Measurements from ENCODE around the gene SF3A1. TPM values are rescaled to one million over a fixed set of nuclear protein-coding genes. Genes with fewer than 3 reads are reported as not detected.

SF3A1 gene
- total RNA-seq, 2 experiments from 2014 or later, result 335 to 388 TPM

DNA sequence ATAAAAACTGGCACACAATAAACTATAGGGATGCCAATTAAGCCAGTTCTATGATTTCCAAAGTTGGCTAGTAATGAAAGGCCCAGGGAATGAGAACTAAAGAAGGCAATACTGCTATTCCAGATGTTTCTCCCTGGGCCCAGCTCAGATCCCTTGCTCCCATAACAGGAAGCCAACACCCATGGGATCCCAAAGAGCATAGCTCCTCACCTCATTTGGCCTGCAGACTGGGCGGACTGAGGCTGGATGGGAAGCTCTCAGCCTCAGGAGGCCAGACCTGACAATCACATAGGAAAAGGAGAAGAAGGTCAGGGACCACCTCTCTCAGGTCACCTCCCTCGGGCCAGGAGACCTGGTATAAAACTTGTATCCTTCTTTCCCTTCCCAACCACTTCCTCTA is 35.2 kb downstream of the SF3A1 start:
- Mint-ChIP-seq H3K4me3 (peak overlapping the region; percentile 68), H3K9me3 (no peaks in the 10 kb centered on the region), H3K27ac (peak overlapping the region; percentile 84), H3K36me3 (ENCODE audit: low read depth) (peaks cover 87% of the 10 kb centered on the region), H3K4me1 (ENCODE audit: low read depth) (peaks cover 87% of the 10 kb centered on the region), H3K27me3 (no peaks in the 10 kb centered on the region)
- intact Hi-C loops (cut with DNase I, micrococcal nuclease), result no loop called here
- ChIA-PET POLR2A (interaction anchor here (1.0 to 11.4 kb wide), 3 partner anchors 16 to 103 kb away, joined by 4 to 290 read pairs (median 4); partner anchors contain the start of genes CCDC157 and SF3A1), CTCF (interaction anchor here (0.7 kb wide), 1 partner anchor 25 kb away, joined by 3 read pairs; no protein-coding TSS in a partner anchor)
- DNase-seq (no peak), ATAC-seq (ENCODE audit: poor library complexity) (no peak)
- Histone ChIP-seq H3K27me3 (ENCODE audit: control insufficient read depth in 1 of 2, insufficient read depth in 2 of 2, low read length in 2 of 2) (no peaks in the 10 kb centered on the region), H3K36me3 (ENCODE audit: insufficient read depth, low read length) (peaks cover 49% of the 10 kb centered on the region), H3K4me3 (ENCODE audit: low read length) (no peak overlapping the region), H3K9me3 (ENCODE audit: control insufficient read depth in 1 of 2, insufficient read depth in 1 of 2, low read length in 2 of 2) (no peaks in the 10 kb centered on the region), H3K4me1 (ENCODE audit: insufficient read depth, low read length) (peaks cover 98% of the 10 kb centered on the region), H3K27ac (ENCODE audit: low read depth in 1 of 2, low read length in 2 of 2) (peak overlapping the region in 1 of 2 donors; percentile 24)
- TF ChIP-seq, protein P1, sequence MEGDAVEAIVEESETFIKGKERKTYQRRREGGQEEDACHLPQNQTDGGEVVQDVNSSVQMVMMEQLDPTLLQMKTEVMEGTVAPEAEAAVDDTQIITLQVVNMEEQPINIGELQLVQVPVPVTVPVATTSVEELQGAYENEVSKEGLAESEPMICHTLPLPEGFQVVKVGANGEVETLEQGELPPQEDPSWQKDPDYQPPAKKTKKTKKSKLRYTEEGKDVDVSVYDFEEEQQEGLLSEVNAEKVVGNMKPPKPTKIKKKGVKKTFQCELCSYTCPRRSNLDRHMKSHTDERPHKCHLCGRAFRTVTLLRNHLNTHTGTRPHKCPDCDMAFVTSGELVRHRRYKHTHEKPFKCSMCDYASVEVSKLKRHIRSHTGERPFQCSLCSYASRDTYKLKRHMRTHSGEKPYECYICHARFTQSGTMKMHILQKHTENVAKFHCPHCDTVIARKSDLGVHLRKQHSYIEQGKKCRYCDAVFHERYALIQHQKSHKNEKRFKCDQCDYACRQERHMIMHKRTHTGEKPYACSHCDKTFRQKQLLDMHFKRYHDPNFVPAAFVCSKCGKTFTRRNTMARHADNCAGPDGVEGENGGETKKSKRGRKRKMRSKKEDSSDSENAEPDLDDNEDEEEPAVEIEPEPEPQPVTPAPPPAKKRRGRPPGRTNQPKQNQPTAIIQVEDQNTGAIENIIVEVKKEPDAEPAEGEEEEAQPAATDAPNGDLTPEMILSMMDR (IDR thresholded peaks at IDR 0.05), result no peak

DNA sequence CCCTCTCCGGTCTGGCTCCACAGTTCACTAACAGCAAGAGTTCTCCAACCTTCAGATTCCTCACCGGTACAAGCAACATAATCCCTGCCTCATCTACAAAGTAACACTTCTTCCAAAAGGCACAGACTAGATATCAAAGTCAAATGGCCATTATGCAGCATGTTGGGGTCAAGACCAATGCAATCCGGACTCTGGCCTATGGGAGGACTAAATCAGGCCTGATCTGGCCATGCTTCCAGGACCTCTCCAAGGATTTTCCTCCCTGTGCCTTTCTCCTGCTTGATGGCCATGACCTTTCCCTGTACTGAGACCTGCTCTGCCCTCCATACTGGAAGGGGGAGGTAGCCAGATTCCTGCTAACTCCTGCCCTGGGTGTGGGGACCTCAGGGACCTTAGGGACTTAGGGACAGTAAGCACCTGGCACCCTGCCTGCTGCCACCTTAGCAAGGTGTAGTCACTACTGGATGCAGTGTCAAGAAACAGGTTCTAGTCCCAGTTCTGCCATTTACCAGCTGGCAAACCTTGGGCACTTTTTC is 36.6 kb downstream of the SF3A1 start:
- H3K9me3 ChIP-seq (ENCODE audit: control insufficient read depth in 1 of 2, insufficient read depth in 1 of 2, low read length in 2 of 2), result no peaks in the 10 kb centered on the region
- ChIA-PET CTCF (no interaction called here), POLR2A (interaction anchor here (1.1 to 11.4 kb wide), 2 partner anchors 15 to 36 kb away, joined by 3 to 290 read pairs; partner anchors contain the start of genes CCDC157 and SF3A1)
- H3K36me3 ChIP-seq (ENCODE audit: insufficient read depth, low read length), result peaks cover 56% of the 10 kb centered on the region
- H3K27ac ChIP-seq (ENCODE audit: low read depth in 1 of 2, low read length in 2 of 2), result peak overlapping the region; percentile 6 to 40
- Mint-ChIP-seq H3K27ac (peak overlapping the region; percentile 84), H3K36me3 (ENCODE audit: low read depth) (peaks cover 85% of the 10 kb centered on the region), H3K4me1 (ENCODE audit: low read depth) (peaks cover 94% of the 10 kb centered on the region), H3K27me3 (no peaks in the 10 kb centered on the region), H3K9me3 (no peaks in the 10 kb centered on the region), H3K4me3 (peak overlapping the region; percentile 57)
- no peaks in the 10 kb centered on the region for H3K27me3 ChIP-seq (ENCODE audit: control insufficient read depth in 1 of 2, insufficient read depth in 2 of 2, low read length in 2 of 2)
- TF ChIP-seq, protein P1 (IDR thresholded peaks at IDR 0.05), result no peak
- DNase-seq (no peak), ATAC-seq (ENCODE audit: poor library complexity) (no peak)
- intact Hi-C loops (cut with DNase I, micrococcal nuclease), result no loop called here
- H3K4me3 ChIP-seq (ENCODE audit: low read length), result no peak overlapping the region
- H3K4me1 ChIP-seq (ENCODE audit: insufficient read depth, low read length), result peaks cover 100% of the 10 kb centered on the region

DNA sequence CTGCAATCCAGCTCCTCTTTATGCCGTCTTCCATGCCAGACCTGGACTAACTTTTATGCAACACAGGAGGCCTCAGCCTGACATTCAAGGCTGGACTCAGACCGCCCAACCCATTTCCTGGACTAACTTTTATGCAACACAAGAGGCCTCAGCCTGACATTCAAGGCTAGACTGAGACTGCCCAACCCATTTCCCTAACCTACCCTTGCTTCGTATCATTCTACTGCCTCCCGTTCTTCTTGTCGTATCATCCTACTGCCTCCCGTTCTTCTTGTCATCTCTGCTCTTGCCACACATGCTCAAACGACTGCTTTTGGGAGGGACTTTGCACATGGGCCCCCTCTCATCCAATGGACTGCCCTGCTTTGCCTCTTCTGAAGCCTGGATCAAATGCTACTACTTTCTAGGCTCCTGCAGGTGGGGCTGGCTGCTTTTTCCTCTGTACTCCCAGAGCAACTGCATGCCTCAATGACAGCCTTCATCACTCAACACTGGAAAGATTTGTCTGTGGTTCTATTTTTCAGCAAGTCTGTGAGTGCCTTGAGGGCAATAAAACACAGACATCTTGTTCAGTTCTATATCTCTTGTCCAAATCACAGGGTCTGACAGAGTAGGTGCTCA is 37.8 kb downstream of the SF3A1 start:
- no peak for ATAC-seq (ENCODE audit: poor library complexity)
- TF ChIP-seq, protein P1 (IDR thresholded peaks at IDR 0.05), result no peak
- no peaks in the 10 kb centered on the region for H3K9me3 Mint-ChIP-seq
- intact Hi-C loops (cut with DNase I, micrococcal nuclease), result no loop called here
- peaks cover 60% of the 10 kb centered on the region for H3K36me3 ChIP-seq (ENCODE audit: insufficient read depth, low read length)
- H3K4me3 ChIP-seq (ENCODE audit: low read length), result no peak overlapping the region
- H3K27ac ChIP-seq (ENCODE audit: low read depth in 1 of 2, low read length in 2 of 2), result peak overlapping the region; percentile 6 to 36
- peak overlapping the region; percentile 84 for H3K27ac Mint-ChIP-seq
- DNase-seq, result no peak
- H3K27me3 ChIP-seq (ENCODE audit: control insufficient read depth in 1 of 2, insufficient read depth in 2 of 2, low read length in 2 of 2), result no peaks in the 10 kb centered on the region
- H3K36me3 Mint-ChIP-seq (ENCODE audit: low read depth), result peaks cover 77% of the 10 kb centered on the region
- CTCF ChIA-PET, result no interaction called here
- POLR2A ChIA-PET, result interaction anchor here (0.7 to 11.4 kb wide), 4 partner anchors 9 to 38 kb away, joined by 3 to 290 read pairs (median 3); partner anchors contain the start of genes CCDC157 and SF3A1
- no peaks in the 10 kb centered on the region for H3K27me3 Mint-ChIP-seq
- no peaks in the 10 kb centered on the region for H3K9me3 ChIP-seq (ENCODE audit: control insufficient read depth in 1 of 2, insufficient read depth in 1 of 2, low read length in 2 of 2)
- peaks cover 94% of the 10 kb centered on the region for H3K4me1 Mint-ChIP-seq (ENCODE audit: low read depth)
- H3K4me3 Mint-ChIP-seq, result peak overlapping the region; percentile 67
- H3K4me1 ChIP-seq (ENCODE audit: insufficient read depth, low read length), result peaks cover 100% of the 10 kb centered on the region
